Measurements from ENCODE around the gene ISLR.

The ISLR gene

GRCh38 chr15:74193905-74194304 is 20.4 kb downstream of the ISLR start:
- DNase-seq (ENCODE audit: low read depth): no peak

DNA sequence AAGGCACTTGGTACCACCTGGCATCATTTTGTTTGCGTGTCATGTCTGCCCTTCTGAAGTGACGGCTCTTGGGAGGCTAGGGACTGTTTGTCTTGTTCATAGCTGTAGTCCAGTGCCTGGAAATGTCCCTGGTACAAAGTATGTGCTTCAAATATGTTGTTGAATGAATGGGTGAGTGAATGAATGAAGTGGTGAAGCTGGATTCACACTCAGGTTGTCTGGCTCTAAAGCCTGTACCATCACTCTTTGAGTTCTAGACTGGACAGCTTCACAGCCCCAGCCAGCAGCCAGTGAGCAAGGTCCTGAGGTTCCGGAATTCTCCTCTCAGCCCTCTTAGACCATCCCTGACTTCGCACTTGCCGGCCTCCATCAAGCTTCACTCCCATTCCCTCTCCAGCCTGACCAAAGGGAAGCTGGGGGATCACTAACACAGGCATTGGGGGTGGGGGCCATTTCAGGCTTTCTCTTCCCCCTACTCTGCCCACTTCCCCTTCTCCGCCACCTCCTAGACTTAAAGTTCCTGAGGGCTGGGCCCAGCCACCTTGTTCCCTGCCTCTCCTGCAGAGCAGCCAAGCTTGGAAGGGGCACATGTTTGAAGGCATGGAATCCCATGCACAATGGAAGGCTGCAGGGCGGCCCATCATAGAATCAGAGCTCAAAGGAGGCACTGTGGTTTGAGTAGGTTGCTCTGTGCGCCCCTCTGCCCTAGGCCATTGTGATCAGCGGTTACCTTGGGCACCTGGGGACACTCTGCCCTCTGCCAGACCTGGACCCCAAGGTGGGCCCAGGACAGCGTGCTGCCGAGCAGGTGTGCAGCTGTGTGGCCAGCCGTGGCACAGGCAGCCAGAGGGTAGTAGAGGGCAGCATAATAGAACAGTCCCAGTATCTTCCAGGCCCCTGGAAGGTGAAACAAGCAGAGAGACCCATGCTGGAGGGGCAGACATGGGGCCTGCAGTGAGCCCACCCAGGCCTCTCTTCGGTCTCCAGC is 21.4 kb downstream of the ISLR start:
- DNase-seq (ENCODE audit: low read depth): no peak

DNA sequence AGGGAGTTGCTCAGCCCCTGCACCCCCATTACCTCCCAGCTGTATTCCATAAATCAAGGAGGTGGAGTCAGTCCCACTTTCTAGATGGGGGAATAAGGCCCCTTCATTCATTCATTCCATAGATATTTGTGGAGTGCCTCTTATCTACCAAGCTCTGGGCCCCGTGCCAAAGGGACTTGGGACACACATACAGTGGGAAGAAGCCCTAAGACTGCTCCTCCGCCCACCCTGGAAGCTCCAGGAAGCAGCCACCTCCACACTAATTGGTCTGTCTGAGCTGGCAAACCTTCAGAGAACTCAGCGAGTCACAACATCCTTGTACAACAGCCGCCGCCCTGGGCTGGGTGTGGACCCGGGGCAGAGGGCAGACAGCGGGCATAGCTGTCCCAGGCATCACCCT is 22.7 kb downstream of the ISLR start:
- DNase-seq (ENCODE audit: low read depth): no peak

- DNase-seq (ENCODE audit: low read depth): no peak
Measured at GRCh38 chr15:74197176-74197965, 23.9 kb downstream of the ISLR start.

DNA sequence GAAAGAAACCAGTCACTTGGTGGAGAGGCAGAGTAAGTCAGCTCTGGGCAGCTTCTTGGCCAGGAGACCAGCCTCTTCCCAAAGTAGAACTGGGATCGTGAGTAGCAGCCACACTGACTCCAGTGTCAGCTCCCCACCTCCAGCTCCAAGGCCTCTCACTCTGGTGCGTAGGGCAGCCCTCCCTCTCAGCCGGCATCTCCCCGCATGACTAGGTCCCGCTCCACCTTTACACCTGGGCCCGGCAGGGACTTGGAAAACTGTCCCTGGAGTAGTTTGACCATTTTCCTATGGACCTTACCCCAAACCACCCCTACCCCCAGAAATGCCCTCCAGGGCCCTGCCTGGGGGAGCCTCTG is 25.8 kb downstream of the ISLR start:
- DNase-seq (ENCODE audit: low read depth): no peak

GRCh38 chr15:74200412-74200815 is 26.9 kb downstream of the ISLR start:
- no peak for DNase-seq (ENCODE audit: low read depth)

DNA sequence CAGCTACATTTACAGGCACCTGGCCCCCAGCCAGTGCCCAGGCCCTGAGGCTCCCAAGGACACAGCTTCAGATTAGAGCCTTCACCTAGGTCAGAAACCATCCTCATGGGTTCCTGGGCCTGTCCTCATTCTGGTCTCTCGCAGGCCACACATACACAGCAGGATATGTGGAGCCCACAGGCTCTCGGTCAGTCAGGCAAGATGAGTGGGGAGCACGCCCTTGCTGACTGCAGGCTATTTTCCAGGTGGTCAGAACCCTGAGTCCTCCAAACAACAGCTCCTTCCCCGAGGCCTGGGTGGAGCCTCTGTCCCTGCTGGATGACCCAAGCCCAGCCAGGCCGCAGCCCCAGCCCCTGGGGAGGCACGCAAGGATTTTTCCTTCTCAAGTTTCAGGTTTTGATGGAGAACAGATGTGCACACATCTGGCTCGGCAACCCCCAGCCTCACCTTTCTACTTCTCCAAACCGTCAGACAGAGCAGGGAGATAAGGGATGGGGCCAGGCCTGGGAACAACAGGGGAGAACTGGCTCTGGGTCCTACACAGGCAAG is 27.4 kb downstream of the ISLR start:
- no peak for DNase-seq (ENCODE audit: low read depth)

GRCh38 chr15:74201710-74202420 is 28.4 kb downstream of the ISLR start:
- DNase-seq (ENCODE audit: low read depth): no peak

DNA sequence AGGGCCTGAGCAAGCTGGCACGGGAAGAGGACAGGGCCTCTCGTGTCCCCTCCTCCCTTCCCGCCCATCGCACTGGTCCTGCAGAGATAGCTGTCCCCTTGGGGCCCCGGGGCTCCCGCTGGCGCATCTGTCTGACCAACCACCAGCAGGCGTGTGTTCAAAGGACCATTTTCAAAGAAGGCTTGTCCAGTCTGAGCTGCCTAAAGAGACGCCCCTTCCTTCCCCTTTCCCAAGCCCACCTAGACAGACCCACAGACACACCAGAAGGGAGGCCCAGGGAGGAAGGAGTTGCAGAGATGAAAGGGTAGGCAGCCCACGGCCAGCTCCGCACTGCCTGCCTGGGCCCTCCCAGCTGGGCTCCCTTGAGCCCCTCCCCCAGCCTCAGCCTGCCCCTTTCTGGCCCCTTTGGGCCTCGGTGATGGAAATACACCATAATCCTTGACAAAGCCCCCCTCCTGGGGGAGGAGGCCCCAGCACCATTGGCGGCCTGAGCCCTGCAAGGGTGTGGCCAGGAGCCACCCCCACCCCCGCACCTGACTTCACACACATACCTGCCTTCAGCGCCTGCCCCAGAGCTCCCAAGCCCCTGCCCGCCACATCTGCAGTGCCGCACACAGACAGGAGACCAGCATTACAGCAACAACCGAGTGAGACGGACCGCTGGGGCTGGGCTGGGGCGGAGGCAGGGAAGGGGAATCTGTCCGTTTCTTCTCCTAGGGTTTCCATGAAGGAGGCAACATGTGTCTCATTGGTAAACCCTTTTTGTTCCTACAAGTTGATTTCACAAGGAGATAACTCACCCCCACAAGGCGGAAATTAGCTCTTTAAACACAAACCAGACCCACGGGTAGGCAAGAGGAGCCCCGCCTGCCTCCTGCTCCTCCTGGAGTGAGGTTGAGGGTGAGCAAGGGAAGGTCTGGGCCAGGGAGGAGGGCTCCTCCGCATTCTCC is 29.2 kb downstream of the ISLR start, which contains the start of gene STRA6:
Gene STRA6 (minus strand): TSS at position 336 of the 950 bp plus-strand sequence. CDS start 520 bp downstream, outside the sequence.
- DNase-seq (ENCODE audit: low read depth): no peak

DNA sequence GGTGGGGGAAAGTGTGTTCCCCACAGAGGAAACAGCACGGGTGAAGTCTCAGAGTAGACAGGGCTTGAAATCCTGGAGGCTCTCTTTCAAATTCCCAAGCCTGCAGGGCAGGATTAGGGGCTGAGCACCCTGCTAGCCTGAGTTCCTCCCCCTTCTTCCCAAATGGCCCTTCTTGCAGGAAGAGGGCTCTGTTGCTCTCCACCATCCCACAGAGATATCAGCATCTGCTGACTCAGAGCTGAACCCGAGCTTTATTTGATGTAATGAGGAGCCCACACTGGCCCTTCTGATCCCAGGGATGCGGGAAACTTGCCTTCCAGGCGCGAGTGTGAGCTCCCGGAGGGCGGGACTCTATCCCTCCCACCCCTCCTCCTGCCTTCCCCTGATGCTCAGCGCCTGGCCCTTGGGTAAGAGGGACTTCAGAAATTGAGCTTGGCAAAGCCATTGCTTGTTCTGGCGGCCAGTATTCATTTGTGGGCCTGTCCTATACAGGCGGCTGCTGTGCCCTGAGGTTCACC is 30.5 kb downstream of the ISLR start:
- no peak for DNase-seq (ENCODE audit: low read depth)

DNA sequence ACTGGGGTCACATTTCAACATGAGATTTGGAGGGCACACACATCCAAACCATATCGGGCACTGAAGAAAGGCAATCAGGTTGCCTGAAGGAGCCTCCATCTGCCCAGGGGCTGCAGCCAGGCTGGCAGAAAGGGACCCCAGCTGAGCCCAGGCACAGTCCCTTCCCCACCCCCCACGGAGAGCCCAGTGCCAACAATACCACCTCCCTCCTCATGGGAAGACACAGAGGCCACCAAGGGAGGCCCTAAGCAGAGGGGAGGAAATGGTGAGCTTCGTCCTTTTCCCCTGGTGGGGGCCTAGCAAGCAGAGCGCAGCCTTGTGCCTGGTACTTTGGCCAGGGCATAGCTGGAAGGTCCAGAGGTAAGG is 32.1 kb downstream of the ISLR start:
- DNase-seq (ENCODE audit: low read depth): no peak

DNA sequence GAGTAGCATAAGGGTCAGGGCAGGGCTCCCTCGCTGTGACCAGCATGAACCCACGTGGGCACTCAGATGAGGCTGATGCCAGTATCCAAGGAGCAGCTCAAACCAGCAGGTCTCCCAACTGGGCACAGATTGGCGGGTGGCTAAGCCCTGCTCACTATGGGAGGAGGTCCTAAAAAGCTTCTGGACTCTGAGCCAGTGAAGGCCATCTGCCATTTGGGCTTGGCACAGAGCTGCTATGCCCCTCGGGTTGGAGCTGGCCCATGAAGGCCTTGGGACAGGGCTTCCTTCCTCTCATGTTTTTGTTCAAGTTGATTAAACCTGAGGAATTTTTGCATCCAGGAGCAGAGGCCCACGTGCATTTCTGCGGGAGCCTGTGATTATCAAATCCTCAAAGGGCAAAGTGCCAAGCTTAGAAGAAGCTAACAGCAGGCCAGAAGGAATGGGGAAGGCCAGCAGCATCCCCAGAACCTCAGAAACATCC is 33.3 kb downstream of the ISLR start:
- no peak for DNase-seq (ENCODE audit: low read depth)

- no peak for DNase-seq (ENCODE audit: low read depth)
Measured at GRCh38 chr15:74207652-74208440, 34.3 kb downstream of the ISLR start.

GRCh38 chr15:74208496-74208895 is 35.0 kb downstream of the ISLR start:
- DNase-seq (ENCODE audit: low read depth): no peak

- no peak for DNase-seq (ENCODE audit: low read depth)
Measured at GRCh38 chr15:74208901-74209559, 35.5 kb downstream of the ISLR start.

DNA sequence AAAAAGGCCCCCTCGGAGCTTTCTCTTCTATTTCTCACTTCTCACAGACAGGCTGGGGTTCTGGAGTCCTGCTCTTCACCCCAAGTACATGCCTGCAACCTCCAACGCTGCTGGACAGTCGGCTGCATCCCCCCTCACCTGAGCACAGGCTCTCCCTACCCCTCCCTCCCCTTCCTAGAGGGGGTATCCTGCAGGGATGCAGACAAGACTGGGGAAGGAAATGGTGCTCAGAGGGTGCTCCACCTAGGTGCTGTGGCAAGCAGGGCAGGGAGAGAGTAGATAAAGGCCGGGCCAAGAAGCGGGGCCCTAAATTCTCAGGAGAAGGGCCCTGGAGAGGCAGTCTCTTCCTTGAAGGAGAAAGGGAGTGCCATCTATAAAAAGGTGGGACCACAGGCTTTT is 36.0 kb downstream of the ISLR start:
- no peak for DNase-seq (ENCODE audit: low read depth)

- DNase-seq (ENCODE audit: low read depth): no peak
Measured at GRCh38 chr15:74209997-74210671, 36.6 kb downstream of the ISLR start.

DNA sequence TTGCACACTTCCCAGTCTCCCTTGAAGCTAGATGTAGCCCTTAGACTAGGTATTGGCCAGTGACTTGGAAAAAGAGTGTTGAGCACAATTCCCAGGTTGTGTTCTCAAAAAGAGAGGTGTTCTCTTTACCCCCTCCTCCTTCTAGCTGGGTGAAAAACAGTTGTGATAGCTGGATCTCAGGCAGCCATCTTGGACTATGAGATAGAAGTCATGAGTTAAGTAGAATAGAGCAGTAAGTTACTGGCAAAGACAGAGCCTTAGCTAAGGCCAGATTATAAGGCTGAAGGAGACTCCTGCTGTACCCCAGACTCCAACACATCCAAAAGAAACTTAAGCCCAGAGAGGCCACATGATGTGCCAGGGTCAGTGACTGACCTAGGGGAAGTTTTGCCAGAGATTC is 37.2 kb downstream of the ISLR start:
- DNase-seq (ENCODE audit: low read depth): no peak

DNA sequence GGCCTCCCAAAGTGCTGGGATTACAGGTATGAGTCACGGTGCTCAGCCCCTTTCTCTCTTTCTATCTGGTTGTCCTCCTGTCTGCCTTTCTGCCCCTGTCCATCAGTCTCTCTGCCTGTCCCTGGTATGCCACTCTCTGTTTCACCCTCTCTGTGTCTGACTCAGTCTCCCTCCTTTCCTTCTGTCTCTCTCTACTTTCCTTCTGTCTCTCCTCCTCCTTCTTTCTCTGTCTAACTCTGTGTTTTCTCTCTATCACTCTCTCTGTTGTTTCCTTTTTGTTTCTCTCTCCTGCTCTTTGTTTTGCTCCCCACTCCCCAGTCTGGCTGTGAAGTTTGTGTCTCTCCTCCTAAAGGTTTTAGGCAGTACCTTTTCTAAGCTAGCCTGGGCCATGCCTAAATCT is 38.1 kb downstream of the ISLR start:
- no peak for DNase-seq (ENCODE audit: low read depth)
